ENCODE data around the gene TST. TPM values are rescaled to one million over a fixed set of nuclear protein-coding genes. Genes with fewer than 3 reads are reported as not detected.

TST gene
- total RNA-seq, 1 experiment from 2014 or later = 29.6 TPM

DNA sequence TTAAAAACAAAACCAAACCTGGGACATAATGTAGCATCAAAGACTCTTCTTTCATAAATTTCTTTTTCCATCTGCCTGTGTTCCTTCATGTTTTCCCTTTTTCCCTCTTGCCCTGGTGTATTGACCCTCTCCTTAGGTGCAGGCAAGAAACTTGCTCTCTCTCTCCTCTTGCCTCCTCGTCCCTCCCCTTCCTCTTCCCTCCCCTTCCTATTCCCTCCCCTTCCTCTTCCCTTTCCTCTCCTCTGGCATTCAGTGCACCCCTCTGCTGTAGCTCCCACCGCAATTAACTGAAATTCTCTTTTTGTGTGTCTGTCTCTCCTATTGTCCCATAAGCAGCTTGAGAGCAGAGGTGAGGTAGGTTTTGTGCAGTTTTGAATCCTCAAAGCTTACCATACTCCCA is 55.9 kb downstream of the TST start:
- no peaks in the 10 kb centered on the region for H3K36me3 ChIP-seq
- no peaks in the 10 kb centered on the region for H3K9me3 ChIP-seq
- H3K4me3 ChIP-seq = no peak overlapping the region
- H3K27me3 ChIP-seq = peaks cover 3% of the 10 kb centered on the region
- no peak for DNase-seq

DNA sequence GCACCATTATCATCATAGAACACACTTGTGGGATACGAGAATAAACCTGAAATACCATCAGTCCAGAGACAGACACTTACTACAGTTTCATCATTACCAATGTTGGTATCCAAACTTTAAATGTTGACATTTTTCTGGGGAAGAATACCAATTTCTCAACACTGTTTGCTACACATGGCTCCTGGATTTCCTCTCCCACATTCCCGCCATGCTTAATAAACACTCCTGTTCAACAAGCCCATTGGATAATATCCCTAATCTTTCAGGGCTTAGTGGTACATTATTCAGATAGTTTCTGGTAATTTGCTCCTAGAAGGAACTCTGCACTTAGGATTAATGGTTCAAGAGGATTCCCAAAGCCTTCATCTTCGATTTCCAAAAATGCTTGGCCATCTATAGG is 57.6 kb downstream of the TST start:
- Histone ChIP-seq H3K9me3 (peaks cover 1% of the 10 kb centered on the region; the same call in 1 of the 2 replicates), H3K36me3 (no peaks in the 10 kb centered on the region), H3K4me3 (no peak overlapping the region), H3K27me3 (peaks cover 3% of the 10 kb centered on the region)
- DNase-seq = no peak

Other genes starting within 250 kb of the TST start
- gene IFT27, start 243.3 kb downstream of the TST start, total RNA-seq (2014; rRNA removed; shearing (Covaris generic); ENCODE audit: low replicate concordance) = 11.1 and 26.7 TPM in 2 replicates
- gene PVALB, start 202.4 kb downstream of the TST start, total RNA-seq (2014; rRNA removed; shearing (Covaris generic); ENCODE audit: low replicate concordance) = not detected in 2 replicates
- gene NCF4, start 158.4 kb downstream of the TST start, total RNA-seq (2014; rRNA removed; shearing (Covaris generic); ENCODE audit: low replicate concordance) = not detected in 2 replicates
- gene CSF2RB, start 105.8 kb downstream of the TST start, total RNA-seq (2014; rRNA removed; shearing (Covaris generic); ENCODE audit: low replicate concordance) = not detected in 2 replicates
- gene MPST, start 295 bp upstream of the TST start, total RNA-seq (2014; rRNA removed; shearing (Covaris generic); ENCODE audit: low replicate concordance) = 95.7 and 112 TPM in 2 replicates
- 7.6 and 29.1 TPM in 2 replicates for gene KCTD17, start 32.3 kb upstream of the TST start, total RNA-seq (2014; rRNA removed; shearing (Covaris generic); ENCODE audit: low replicate concordance)
- gene TMPRSS6, start 90.3 kb upstream of the TST start, total RNA-seq (2014; rRNA removed; shearing (Covaris generic); ENCODE audit: low replicate concordance) = not detected in 2 replicates
- gene IL2RB, start 130.5 kb upstream of the TST start, total RNA-seq (2014; rRNA removed; shearing (Covaris generic); ENCODE audit: low replicate concordance) = not detected in 2 replicates
- gene C1QTNF6, start 168.8 kb upstream of the TST start, total RNA-seq (2014; rRNA removed; shearing (Covaris generic); ENCODE audit: low replicate concordance) = 3.9 and 23.9 TPM in 2 replicates
- not detected in 2 replicates for gene SSTR3, start 193.0 kb upstream of the TST start, total RNA-seq (2014; rRNA removed; shearing (Covaris generic); ENCODE audit: low replicate concordance)
- gene RAC2, start 224.8 kb upstream of the TST start, total RNA-seq (2014; rRNA removed; shearing (Covaris generic); ENCODE audit: low replicate concordance) = not detected in 2 replicates

Measured in MG63 (cell line).